ENCODE data around the gene MATN1. TPM values are rescaled to one million over a fixed set of nuclear protein-coding genes. Genes with fewer than 3 reads are reported as not detected.

MATN1 gene, protein sequence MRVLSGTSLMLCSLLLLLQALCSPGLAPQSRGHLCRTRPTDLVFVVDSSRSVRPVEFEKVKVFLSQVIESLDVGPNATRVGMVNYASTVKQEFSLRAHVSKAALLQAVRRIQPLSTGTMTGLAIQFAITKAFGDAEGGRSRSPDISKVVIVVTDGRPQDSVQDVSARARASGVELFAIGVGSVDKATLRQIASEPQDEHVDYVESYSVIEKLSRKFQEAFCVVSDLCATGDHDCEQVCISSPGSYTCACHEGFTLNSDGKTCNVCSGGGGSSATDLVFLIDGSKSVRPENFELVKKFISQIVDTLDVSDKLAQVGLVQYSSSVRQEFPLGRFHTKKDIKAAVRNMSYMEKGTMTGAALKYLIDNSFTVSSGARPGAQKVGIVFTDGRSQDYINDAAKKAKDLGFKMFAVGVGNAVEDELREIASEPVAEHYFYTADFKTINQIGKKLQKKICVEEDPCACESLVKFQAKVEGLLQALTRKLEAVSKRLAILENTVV
- not detected in 2 replicates for total RNA-seq

DNA sequence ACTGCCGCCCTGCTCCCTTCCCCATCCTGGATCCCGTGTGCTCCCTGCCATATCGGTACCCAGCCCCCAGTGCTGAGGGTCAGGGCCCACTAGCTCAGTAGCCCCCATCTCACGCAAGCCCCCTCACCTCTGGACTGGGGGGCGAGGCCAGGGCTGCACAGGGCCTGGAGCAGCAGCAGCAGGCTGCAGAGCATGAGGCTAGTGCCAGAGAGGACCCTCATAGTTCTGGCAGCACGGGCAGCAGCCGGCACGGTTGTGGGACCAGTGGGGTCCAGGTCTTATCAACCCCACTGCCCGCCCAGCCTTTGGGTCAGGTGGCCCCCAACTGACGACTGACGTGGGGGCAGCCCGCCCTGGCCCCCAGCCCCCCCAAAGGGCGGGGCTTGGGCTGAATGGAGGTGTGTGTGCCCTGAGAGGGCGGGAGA lies at the start of gene MATN1:
Gene MATN1, minus strand, starts transcription at position 255 of the 425 bp plus-strand sequence. Its CDS starts 34 bp downstream, at position 221.

DNA sequence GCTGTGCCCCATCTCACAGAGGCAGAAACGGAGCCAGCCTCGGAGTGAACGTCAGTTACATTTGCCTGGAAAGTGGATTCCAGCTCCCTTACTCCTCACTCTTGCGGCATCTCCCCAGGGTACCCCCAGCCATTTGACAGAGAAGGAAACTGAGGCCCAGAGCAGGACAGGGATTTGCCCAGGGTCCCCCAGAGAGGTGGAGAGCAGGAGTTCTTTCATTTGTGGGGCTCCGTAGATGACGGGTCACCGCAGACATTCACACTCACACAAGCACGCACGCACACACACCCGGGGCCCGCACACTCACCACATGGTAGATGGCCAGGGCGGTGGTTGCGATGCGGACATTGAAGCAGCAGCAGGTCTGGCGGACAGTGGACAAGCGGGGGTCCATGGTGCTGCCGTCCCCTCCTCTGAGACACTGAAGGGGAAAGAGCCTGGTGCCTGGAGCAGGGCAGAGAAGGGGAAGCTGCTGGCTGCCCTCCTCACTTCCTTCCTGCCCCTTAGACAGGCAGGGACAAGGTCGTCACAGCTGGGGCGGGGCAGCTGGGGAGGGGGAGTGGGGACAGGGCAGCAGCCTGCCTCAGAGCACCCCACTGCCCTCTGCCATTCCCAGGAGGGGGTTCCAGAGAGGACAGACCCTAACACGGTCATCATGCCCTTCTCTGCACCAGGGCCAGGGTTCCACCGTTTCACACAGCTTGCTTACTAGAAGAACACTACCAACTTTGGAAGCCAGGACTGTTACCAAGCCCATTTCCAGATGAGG lies 34.2 kb upstream of the MATN1 start, which contains the start of gene LAPTM5:
Gene LAPTM5, minus strand, starts transcription at position 423 of the 769 bp plus-strand sequence. Its CDS starts 29 bp downstream, at position 394.

Other genes with a start within 250 kb of the MATN1 start
- gene LAPTM5, start 34.2 kb upstream of the MATN1 start, total RNA-seq: not detected in 2 replicates
- 21.9 and 23.2 TPM in 2 replicates for gene SDC3, start 185.2 kb upstream of the MATN1 start, total RNA-seq

Measured in myometrial cell (primary cell).